Inferior parietal cortex (tissue), 1 donor: ENCODE results near the gene DMPK.

Source experiments
- DNase-seq: peaks from one replicate; pipeline ENCODE4 v3.0.0-alpha.2; 2016; ENCODE audit errors: extremely low spot score

DMPK gene

DNA sequence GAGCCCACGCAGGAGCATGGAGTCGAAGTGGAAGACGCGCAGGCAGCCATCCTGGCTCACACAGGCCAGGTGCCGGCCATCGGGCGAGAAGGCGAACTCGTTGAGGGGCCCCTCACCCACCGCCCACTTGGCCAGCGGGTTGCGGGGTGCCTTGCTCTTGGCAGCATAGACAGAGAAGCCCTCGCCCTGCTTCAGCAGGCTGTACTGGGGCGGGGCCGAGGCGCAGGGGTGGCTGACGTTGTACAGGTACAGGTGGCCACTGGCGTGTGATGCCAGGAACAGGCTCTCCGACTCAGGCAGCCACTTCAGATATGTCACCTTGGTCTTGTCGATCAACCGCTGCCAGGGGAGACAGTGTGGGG is 4.2 kb upstream of the DMPK start:
- no peak for DNase-seq

DNA sequence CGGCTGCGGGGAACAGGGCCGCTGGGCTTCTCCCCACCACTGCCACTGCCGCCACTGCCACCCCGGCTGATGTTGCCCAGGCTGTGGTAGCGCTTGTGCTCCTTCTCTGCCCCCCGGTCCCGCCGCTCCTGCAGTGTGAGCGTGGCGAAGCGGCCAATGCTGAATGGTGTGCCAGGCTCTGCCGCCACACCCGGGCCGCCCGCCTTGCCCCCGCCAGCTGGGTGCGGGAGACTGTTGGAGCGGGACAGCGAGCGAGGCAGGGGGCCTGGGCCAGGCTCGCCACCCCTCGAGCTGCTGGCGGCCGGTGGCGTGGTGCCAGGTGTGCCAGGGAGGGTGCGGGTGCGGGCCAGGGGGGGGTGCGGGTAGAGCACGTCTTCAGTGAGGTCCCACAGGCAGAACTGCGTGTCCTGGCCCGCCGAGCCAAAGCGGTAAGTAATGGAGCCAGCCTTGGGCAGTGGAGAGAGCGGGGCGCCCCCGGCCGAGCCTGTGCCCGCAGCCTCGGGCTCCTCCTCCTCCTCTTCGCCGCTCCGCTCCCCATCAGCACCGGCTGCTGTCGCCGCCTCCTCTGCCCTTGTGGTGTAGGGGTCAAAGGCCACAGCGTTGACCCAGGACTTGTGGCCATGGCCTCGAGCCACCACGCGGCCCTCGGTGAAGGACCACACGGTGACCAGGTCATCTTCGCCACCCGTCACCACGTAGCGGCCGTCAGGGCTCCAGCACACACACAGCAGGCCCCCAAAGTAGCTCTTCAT is 3.7 kb upstream of the DMPK start:
- no peak for DNase-seq

DNA sequence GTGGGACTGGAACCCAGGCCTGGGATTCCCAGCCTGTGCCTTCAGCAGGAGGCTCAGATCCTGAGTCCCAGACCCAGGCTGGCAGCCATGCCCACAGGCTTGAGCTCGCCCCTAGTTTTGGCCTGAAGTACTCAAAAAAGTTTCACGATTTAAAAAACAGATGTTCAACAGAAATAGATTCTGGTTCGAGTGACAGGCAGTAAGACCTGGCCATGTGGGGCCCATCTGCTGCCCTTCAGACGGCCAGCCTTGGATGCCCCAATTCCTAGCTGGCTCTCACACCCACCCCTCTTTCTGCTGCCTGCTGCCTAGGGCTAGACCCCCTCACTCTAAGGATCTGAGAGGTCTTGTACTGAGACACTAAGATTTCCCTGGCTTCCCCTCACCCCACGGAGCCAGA is 2.8 kb upstream of the DMPK start:
- DNase-seq: no peak

DNA sequence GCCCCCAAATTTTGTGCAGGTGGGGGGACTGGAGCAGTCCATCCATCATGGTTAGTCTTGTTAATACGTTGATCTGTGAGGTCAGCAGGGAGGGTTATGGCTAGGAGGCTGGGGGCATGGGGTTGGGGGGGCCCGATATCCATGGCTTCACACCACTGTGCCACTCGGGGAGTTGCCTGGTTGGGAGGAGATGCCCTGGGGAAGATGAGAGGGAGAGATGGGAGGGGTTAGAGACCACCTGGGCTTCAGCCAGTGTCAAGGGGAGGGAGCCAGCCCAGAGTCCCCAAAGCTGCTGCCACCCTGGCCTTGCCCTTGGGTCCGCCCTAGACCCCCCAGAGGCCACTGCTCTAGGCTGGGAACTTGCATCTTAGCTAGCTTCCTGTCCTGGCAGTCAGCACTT is 1.8 kb upstream of the DMPK start:
- no peak for DNase-seq

DNA sequence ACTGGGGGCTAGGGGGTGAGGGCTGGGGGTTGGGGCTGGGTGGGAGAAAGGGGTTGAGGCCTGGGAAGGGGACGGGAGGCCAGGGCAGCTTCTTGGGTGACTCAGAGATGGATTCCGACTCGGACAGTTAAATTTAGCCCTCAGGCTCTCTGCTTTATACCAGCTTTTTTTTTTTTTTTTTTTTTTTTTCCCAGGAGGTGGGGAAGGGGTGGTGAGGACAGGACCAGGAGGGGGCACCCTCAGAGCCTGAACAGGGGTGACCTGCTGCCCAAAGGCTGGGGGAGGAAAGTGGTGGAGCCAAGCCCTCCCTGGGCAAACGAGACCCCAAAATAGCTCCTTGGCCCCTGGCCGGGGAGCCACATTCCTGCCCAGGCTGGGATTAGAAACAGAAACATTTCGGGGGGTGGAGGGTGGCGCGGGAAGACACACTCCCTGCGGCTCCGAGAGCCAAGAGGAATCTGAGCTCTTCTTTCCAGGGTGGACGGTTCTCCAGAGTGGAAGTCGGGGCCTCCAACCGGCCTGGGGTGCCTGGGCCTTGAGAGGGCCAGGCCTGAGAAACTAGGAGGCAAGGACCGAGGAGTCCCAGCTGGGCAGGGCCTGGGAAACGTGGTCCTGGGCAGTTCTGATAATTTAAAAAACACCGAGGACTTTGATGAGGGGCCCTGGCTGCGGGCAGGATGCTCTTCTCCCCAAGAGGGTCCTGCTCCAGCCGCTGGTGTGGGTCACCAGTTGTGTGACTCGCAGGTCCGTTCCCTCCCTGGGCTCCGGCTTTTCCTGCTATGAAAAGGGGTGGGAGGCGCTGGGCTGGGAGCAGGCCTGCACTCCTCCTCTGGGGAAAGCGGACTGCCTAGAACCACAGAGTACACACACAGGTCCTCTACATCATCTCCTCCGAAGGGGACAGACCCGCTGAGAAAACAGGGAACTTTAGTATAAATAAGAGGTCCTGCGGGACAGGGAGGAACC is 813 bp upstream of the DMPK start:
- no peak for DNase-seq

DNA sequence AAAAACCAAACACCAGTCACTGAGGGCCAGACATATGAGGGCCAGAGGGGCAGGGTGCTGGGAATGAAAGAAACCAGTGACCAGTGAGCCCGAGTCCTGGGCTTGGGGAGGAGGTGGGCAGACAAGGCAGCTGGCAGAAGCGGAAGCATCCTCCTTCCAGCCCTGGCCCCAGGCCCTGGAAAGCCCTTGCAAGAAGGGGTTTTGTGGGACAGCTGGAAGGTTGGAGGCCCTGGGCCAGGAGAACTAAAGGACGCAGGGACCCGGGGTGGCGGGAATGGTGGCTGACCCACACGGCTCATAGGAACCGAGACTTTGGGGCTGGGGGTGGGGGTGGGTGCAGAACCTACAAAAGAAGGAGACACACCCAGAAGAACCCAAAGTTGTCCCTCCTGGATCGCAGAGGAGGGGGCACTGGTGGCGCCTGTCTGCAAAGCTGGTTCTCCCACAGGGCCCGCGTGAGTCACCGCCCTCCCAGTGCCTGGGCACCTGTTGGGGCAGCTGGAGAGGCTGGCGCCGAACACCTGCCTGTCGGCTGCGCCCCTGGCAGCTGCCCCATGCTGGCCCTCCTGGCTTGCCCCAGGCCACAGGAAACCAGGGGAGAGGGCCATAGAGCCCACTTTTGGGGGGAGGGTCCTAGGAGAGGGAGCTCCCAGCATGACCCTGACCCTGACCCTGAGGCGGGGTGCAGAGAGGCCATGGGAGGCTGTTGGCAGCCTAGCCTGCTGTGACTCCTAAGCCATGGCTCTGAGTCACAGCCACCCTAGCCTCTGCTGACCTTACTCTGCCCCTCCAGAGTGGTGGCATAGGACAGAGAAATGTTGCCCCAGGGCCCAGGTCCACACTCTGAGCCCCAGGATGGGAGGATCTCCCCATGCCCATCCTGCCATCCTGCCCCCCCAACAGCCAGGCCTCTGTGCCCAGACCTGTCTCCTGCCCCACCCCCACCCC is 802 bp downstream of the DMPK start:
- DNase-seq: no peak

DNA sequence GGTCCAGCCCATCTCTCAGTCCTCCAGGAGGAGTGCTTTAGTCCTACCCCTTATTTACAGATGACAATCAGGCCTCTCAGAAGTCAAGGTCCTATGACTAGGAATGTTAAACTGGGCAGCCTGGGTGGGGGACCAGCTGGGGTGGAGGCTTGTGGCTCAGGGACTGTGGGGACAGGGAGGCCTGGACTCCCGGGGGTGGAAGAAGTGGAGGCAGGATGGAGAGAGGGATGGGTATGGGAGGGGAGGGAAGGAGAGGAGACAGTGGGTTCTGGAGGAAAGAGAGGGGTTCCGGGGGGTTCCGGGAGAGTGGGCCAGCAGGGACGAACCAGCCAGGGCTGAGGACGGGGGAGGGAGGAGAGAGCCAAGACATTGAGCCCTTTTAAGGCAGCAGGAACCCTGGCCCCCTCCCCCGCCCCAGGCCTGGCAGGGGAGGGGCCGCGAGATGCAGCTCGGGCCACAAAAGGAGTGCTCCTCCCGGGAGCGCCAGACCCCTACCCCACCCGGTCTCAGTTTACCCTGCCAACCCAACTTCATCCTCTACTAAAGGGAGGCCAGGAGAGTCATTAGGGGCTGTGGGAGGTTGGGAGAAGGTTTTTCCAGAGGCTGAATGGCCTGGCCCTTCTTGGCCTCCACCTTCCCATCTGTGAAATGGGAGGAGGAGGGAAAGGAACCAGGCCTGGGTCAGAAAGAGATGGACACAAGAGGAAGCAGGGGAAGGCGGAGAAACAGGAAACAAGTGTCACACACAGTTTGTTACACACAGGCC is 1.7 kb downstream of the DMPK start:
- no peak for DNase-seq

DNA sequence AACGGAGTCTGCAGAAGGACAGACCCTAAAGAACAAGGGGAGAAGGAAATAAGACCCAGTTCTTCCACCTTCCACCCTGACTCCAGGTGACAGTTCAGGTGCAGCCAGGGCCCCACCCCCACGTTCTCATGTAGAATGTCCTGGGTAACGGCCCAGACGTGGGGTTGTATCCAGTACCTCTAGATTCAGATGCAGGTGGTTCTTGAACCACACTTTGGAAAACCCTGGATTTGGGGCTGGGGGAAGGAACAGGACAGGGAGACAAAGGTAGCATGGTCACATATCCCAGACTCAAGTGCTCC is 2.2 kb downstream of the DMPK start:
- no peak for DNase-seq

DNA sequence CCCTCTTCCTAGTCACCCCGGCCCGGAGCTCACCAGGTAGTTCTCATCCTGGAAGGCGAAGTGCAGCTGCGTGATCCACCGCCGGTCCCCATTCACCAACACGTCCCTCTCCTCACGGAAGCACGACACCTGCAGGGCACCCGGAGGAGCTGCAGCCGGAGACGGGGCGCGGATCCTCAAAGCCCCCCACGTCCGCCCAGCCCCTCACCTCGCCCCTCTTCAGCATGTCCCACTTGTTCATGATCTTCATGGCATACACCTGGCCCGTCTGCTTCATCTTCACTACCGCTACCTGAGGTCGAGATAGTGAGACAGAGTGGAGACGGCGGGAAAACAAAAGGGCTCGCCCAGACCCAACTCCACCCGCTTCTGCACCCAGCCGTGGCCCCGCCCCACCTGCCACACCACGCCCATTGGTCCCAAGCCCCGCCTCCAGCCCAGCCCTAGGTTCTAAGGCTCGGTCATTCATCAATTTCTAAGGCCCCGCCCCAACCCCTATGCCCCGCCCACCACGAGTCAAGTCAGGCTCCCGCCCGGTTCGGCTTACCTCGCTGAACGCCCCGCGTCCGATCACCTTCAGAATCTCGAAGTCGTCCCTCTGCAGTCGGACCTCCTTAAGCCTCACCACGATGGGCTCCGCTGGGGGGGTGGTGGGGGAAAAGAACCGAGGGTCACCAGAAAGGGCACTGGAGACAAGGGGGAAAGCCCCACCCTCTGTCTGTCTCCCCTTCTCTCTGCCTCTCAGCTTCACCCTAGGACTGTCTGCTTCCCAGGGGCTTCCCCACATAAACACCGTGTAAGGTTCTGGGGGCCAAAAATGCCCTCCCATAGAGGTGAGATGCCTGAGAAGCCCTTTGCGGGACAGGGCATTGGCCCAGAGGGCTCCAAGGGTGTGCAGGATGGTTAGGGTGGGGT is 2.8 kb downstream of the DMPK start:
- peak; percentile 3 for DNase-seq

DNA sequence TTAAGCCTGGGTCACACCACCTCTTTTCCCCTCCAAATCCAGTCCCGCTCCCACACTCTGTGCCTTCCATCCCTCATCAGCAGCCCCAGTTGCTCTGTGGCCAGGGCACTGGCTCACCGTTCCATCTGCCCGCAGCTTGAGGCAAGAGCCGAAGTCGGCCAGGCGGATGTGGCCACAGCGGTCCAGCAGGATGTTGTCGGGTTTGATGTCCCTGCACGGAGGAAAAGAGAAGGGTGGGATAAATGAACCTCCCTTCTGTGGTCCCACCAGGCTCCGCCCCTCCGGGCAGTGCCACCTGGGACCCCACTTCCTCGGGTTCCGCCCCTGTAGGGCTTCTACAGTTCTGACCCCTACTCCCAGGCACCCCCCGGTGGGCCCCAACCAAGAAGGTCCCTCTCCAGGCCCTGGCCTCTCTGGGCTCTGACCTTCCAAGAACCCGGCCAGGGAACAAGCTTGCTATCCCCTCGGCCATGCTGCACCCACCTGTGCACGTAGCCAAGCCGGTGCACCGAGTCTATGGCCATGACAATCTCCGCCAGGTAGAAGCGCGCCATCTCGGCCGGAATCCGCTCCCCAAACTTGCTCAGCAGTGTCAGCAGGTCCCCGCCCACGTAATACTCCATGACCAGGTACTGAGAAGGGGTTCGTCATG is 4.2 kb downstream of the DMPK start:
- DNase-seq: no peak

DNA sequence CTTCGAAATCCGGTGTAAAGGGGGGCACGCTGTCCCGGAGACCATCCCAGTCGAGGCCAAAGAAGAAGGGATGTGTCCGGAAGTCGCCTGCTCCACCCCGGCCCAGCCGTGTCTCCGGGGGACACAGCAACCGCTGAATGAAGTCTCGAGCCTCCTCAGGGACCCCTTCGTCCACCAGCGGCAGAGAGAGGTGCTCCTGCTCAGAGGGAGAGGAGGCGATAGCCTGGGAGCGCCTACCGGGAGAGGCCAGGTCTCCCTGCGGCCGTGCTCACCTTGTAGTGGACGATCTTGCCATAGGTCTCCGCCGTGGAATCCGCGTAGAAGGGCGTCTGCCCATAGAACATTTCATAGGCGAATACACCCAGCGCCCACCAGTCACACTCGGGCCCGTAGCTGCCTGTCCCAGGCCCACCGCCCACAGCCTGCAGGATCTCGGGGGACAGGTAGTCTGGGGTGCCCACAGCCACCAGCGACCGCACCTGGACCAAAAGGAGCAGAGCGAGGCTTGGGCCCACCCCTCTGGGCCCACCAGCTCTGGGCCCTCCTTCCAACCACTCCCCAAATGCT is 4.8 kb downstream of the DMPK start:
- no peak for DNase-seq

DNA sequence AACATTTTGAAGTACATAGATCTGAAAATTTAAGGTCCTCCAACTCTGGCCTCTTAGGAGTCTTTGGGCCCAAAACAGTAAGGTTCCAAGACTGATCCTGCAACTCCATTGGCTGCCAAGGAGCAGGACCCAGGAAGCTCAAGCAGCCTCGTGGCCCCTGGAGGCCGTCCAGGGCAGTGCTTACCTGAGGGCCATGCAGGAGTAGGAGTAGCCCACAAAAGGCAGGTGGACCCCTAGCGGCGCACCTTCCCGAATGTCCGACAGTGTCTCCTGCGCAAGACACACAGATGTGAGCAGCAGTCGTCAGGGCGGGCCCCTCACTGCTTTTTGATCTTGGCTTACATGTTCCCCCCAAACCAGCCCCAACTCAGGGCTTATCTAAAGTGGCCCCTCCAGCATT is 7.5 kb downstream of the DMPK start:
- DNase-seq: no peak

DNA sequence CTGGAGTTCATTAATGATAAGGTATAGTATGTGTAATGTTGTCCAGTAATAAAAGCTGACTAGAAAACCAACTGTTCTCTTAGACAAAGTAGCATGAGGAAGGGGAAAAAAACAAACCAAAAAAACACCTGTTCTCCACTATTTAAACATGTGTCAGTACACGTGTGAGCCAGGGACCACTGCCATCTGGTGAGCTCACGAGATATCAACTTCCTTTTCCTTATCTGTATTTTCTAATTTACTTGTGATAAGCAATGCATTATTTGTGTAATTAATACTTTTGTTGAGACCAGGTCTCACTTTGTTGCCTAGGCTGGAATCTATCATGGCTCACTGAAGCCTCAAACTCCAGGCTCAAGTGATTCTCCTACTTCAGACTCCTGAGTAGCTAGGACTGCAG is 8.9 kb downstream of the DMPK start:
- no peak for DNase-seq

DNA sequence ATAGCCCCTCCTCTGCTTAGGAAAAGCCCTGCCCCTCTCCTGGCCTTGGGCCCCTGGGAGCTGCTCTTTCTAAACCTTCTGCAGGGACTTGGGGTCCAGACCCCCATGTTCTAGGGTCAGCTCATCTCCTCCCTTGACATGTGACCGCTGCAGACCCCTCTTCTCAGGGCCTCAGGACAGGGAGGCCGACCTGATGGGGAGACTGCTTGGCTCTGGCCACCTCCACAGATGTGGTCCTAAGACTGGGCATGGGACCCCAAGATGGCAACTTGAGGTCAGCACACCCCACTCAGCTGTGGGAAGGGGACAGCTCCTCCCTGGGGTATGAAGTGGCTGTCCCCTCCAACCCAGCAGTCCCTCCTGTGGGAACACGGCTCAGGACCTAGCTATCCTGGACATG is 9.4 kb downstream of the DMPK start:
- DNase-seq: no peak

DNA sequence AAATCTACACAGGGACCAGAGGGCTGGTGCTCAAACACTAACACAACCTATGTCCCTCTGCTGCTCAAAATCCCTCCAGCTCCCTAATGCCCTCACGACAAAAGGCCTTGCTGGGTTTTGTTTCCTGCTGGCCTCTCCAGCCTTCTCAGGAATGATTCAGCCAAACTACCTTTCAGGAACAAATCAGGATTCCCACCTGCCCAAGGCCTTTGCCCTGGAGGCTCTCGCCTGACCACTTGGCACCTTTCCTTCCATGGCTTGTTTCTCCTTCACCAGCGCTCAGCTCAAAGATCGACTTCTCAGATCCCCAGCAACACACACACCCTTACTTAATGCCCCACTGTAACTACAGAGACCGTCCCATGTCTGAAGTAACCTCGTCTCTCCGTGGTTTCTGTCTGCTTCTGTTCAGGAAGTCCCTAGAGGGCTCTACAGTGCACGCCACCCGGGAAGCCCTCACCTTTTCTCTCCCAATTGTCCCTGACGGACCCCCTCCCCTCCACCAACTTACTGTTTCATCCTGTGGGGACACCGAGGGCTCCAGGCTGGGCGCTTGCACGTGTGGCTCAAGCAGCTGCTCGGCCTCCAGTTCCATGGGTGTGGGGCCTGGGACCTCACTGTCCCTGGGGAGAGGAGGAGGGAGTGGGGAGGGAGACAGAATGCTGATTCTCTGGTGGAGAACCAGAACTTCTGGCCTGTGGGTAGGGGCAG is 10.0 kb downstream of the DMPK start:
- no peak for DNase-seq

DNA sequence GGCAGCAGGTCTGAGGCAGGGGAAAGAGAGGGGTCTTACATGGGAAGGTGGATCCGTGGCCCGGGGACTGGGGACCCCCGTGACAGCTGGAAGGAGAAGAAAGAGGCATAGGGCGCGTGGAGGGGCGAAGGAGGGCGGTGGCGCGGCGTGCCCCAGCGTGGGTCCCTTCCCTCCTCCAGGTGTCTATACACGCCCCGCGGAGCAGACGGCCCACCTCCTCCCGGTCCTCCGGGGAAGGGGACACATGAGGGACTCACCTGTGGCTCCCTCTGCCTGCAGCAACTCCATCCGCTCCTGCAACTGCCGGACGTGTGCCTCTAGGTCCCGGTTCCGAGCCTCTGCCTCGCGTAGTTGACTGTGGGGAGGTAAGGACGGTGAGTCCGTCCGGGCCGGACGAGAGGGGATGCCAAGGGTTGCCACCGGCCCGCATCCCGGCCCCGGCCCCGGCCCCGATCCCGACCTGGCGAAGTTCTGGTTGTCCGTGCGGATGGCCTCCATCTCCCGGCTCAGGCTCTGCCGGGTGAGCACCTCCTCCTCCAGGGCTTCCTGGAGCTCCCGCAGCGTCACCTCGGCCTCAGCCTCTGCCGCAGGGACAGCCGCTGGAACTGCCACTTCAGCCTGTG is 10.9 kb downstream of the DMPK start:
- DNase-seq: no peak

DNA sequence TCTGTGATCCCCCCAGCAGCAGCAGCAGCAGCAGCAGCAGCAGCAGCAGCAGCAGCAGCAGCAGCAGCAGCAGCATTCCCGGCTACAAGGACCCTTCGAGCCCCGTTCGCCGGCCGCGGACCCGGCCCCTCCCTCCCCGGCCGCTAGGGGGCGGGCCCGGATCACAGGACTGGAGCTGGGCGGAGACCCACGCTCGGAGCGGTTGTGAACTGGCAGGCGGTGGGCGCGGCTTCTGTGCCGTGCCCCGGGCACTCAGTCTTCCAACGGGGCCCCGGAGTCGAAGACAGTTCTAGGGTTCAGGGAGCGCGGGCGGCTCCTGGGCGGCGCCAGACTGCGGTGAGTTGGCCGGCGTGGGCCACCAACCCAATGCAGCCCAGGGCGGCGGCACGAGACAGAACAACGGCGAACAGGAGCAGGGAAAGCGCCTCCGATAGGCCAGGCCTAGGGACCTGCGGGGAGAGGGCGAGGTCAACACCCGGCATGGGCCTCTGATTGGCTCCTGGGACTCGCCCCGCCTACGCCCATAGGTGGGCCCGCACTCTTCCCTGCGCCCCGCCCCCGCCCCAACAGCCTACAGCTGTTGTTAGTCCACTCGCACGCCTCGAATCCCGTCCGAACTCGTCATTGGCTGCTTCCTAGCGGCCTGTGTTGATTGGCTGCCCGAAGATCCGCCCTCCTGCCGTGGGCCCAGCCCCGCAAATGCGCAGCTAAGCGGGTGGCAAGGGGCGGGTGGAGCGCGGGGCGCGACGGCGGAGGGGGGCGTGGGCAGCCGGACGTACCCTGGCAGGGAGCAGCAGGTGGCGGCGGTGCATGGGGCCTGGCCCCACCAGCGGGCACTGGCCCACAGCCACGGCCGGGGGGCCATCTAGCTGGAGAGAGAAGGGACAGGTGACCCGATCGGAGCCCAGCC is 11.8 kb downstream of the DMPK start:
- peak; percentile 88 for DNase-seq
